NCI-H2171 (cell line): ENCODE results near the gene SLC39A13.

Experiments
- DNase-seq: peaks from one replicate; lab custom pipeline; 2025; lab: John Stamatoyannopoulos, UW

Gene SLC39A13

GRCh38 chr11:47384498-47384897, 23.9 kb upstream of the SLC39A13 start:
- no peak for DNase-seq

GRCh38 chr11:47387944-47388696, 20.3 kb upstream of the SLC39A13 start:
- DNase-seq = no peak

GRCh38 chr11:47388697-47389576, 19.5 kb upstream of the SLC39A13 start:
- no peak for DNase-seq

GRCh38 chr11:47389577-47390421, 18.6 kb upstream of the SLC39A13 start:
- no peak for DNase-seq

GRCh38 chr11:47390422-47390760, 18.0 kb upstream of the SLC39A13 start:
- no peak for DNase-seq

GRCh38 chr11:47391077-47391583, 17.3 kb upstream of the SLC39A13 start:
- DNase-seq = no peak

- DNase-seq = no peak
Observed at GRCh38 chr11:47391711-47392432, 16.5 kb upstream of the SLC39A13 start.

- DNase-seq = no peak
Observed at GRCh38 chr11:47392546-47393162, 15.7 kb upstream of the SLC39A13 start.

- DNase-seq = no peak
Observed at GRCh38 chr11:47393163-47394049, 15.0 kb upstream of the SLC39A13 start.

- no peak for DNase-seq
Observed at GRCh38 chr11:47394050-47394321, 14.4 kb upstream of the SLC39A13 start.

GRCh38 chr11:47394322-47395222, 13.8 kb upstream of the SLC39A13 start:
- no peak for DNase-seq

GRCh38 chr11:47395223-47396048, 13.0 kb upstream of the SLC39A13 start:
- no peak for DNase-seq

- no peak for DNase-seq
Observed at GRCh38 chr11:47396049-47396320, 12.4 kb upstream of the SLC39A13 start.

GRCh38 chr11:47398011-47398410, 10.4 kb upstream of the SLC39A13 start:
- DNase-seq = no peak

GRCh38 chr11:47398551-47398950, 9.8 kb upstream of the SLC39A13 start:
- no peak for DNase-seq

GRCh38 chr11:47399860-47400767, 8.3 kb upstream of the SLC39A13 start:
- DNase-seq = no peak

GRCh38 chr11:47400768-47401279, 7.6 kb upstream of the SLC39A13 start:
- DNase-seq = no peak
